Activated CD4-positive, alpha-beta T cell treated with anti-CD3 and anti-CD28 coated beads, Interleukin-2, amount 50 U/mL, for 16 hours (primary cell): ENCODE data around the gene TAOK1.
A peak's percentile ranks its signal among the peaks of the same experiment; 100 is the strongest.

ENCODE experiments used
- DNase-seq: peaks from one replicate; pipeline ENCODE4 v3.0.0-alpha.2; 2020

The TAOK1 gene

GRCh38 chr17:29586676-29587469 is 196.7 kb downstream of the TAOK1 start:
- no peak for DNase-seq

DNA sequence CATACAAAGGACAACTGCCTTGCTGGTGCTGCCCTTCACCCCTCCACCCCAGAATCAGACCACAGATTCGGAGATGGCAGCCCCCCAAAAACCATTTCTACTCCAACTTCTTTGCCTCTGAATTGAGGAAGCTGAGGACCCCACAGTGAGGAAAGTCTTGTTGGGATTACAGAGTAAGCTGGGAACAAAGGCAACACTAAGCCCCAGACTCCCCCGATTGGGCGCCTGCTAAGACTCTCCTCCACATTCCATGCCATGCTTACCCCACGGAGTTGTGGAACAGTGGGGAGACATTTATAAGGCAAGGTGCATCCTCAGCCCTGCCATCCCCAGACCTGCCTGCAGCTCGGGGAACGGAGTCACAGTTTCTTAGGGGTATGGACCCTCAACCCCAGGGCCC is 197.4 kb downstream of the TAOK1 start:
- no peak for DNase-seq

DNA sequence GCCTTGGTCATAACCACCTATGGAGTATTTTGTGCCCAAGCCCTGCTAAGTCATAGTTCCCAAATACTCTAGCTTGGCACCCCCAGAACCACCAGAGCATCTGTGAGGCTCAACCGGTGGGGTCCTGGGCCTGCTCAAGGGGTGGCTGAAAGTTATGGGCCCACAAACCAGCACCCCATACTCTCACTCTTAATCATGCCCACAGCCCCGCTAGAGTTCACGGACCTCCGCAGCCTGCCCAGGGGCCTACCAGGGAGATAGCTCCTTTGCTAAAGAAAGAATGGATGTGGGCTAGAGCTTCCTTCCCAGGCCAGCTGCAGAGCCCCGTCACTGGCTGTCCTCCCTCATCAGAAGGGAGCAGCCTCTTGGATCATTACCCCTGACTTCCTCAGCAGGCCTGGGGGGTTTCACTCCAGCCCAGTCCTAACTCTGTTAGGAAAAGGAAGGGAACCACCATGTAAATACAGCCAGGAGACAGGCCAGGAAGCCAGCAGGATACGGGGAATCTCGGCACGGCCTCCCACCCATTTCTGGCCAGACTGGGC is 197.9 kb downstream of the TAOK1 start:
- DNase-seq = no peak

GRCh38 chr17:29588562-29589411 is 198.6 kb downstream of the TAOK1 start:
- peak; percentile 51 for DNase-seq

GRCh38 chr17:29589524-29590410 is 199.6 kb downstream of the TAOK1 start, which contains the start of gene GIT1:
GIT1 (minus strand) TSS chr17:29589648; CDS start chr17:29589378, 270 bp downstream.
- peak; percentile 85 for DNase-seq

DNA sequence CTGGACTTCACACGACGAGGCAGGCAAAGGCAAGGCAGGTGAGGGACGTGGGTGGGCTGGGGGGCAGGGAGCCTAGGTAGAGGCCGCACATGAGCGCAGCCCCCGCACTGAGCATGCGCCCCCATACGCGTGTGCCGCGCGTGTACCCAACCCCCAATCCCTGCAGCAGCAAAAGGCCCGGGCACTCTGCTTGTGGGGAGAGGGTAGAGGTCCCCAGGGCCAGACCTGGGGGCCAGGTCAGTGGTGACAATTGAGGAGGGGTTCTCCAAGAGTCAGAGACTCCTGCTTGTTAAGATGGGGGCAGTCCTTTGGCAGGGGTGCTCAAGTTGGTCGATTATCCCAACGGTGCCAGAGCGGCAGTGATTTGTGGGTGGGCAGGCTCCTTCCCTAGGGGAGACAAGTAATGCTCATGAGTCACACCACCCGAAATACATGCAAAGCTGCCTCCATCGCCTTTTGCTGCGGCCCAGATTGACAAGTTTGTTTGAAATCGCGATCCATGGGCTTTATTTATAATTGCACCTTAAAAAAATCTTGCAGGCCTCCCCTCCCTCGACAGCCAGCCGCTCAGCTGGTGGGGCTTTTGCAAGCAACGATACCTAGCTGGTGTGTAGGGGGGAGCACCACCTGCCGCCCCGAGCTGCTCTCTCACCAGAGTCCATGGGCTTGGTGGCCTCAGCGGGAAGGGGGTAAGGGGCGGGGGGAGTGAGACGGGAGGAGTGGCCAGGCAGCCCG is 200.4 kb downstream of the TAOK1 start:
- DNase-seq = peak; percentile 21

DNA sequence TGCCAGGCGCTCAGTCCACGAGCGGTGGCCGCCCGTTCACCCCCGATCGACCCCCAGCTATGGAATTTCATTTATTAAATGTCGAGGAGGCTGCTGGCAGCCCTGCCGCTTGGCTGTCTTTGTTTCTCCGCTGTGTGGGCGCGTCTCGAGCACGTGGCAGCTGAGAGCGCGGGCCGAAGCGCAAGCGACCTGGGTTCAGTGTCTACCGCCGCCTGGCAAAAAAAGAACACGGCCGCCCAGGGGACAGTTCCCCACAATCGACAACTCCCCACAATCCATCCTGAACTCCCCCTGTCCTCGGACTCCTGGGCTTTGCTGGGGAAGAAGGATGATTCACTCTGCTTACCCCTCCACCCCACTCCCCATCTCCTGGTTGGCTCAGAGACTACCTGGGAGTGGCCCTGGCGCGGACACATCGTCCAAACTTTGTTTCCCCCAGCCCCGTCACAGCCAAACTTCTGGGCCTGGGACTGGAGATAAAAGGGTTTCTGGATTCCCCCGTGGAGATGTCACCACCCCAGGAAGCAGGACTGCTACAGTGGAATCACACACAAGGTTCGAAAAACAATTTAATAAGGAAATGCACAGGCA is 201.1 kb downstream of the TAOK1 start:
- peak; percentile 35 for DNase-seq

DNA sequence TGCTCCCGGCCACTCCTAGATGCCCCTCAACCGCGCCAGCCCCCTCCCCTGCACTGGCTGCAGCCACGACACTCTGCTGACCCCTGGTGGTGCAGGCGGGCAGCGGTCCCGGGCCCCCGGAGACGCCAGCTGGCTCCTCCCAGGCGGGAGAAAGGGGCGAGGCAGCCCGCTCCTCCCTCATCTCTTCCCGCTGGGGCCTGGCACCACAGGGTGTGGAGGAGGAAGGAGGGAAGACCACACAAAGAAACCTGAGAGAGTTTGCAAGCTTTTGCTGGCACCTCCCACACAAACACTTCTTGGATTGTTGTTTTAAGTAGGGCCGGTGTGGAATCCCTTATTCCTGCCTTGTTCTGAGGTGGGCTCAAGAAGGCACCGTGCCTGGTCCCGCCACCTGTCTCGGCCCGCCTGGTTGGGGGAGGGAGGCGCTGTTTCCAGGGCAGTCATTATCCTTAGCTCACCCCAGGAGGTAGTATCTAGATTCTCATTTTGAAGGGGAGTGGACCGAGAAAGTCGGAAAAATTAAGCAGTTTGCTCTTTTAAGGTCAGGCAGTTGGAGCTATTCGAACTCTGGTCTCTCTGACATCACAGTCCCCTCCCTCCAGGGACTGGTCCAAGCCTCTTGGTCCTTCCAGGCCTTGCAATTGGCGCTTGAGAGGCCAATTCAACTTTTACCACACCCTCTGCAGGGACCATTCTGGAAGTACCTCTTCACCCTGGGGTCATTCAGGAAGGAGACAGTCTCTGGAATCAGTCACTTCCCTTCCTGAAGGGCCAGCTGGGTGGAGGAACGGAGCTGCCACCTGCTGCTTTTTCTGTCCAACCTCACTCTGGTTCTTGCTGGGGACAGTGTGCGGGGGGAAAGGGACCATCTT is 201.8 kb downstream of the TAOK1 start:
- DNase-seq = peak; percentile 89

DNA sequence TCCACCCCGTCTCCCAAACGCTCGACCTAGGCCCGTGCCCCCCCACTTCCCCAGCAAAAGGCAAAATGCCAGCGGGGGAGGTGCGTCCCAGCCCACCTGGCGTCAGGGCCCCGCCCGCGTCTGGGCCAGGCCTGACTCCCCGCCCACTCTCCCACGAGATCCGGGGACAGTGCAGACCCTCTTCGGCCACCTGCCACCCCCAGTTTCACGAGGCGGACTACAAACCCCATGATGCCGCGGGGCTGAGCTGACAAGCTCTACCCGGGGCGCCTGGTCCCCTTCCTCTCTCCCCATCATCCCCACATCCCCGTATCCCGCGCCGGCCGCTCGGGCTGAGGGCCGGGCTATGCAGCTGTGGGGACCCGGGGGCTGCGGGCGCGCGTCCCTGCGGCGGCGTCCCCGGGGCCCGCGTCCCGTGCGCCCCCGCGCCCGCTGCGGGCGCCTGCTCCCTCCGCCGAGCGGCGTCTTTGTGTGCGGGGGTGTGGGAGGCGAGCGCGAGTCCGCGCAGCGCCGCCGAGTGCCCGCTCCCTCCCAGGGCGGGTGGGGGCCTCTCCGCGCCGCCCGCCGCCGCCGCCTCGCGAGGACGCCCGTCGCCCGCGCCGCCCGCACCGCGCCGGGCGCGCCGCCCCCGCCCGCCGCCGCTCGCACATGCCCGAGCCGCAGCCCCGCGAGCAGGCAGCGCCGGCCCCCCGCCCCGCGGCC is 202.8 kb downstream of the TAOK1 start, which contains the start of gene ANKRD13B:
ANKRD13B (plus strand) TSS at position 283 of the 702 bp plus-strand sequence. CDS start 490 bp downstream, outside the sequence.
- DNase-seq = peak; percentile 63

DNA sequence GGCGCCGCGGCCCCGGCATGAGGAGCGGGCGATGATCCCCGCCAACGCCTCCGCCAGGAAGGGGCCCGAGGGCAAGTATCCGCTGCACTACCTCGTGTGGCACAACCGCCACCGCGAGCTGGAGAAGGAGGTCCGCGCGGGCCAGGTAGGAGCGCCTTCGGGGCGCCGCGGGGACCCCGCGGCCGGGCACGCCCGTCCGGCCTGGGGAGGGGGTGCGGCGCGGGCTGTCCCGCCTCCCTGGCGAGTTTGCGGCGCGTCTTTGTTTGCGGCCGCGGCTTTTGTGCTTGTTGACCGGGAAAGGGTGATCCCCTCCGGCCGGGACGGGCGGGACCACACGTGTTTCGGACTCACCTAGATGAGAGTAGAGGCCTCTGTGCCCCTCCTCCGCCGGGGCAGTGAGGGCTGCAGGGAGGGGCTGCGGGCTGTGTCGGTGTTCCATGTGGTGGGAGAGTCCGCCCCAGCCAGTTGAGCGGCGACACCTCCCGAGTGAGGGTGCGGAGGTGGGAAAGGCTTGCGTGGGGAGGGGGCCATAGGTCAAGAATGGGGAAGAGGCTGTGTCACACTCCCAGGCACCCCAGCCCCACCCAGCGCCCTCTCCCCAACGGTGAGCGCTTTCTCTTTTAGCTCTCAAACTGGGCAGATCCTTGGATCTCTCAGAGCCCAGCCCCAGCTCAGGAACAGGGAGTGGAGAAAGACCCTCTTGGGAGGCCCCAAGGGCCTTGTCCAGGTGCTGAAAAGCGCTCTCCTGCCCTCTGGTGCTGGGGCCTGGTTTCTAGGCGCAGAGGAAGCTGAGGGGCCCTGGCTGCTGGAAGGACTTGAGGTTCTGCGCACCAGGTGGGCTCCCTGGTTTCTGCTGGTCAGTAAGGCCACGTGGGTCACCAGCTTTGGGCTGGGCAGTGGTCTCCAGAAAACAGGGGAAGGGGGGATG is 203.7 kb downstream of the TAOK1 start:
- no peak for DNase-seq

GRCh38 chr17:29594519-29595090 is 204.4 kb downstream of the TAOK1 start:
- DNase-seq = no peak

DNA sequence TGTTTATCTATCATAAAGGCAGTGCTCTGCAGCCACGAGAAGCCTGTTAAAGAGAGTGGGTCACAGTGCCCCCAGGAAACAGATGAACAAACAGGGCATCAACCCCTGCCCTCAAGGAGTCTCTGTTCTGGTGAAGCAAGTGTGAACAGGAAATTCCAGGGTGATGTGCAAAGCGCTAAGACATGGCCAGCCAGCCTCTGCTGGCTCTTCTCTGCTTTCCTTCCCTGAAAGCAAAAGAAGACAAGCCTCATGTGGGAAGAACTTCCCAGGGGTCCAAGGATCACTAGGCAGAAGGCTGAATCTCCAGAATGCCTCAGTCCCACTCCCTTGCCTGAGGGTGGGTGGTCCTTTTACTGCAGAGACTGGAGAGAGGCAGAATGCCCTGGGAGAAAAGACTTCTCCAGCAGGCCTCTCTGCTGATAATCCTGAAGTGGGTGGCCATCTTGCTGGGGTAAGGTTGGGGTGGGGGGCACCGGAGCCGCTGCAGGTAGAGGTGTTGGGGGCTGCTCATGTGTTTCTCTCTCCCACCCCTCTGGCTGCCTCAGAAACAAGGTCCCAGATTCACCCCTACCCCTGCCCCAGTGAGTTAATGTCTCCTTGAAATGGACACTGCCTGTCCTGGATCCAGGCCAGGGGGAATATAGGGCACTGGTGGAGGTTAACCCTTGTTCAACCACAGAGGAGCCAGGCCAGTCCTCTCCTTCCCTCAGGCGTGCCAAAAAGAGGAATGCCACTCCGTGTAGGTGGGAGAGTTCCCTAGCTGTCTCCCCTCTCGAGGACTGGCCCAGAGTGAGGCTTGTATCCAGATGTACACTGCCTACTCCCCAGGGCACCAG is 205.2 kb downstream of the TAOK1 start:
- DNase-seq = no peak

GRCh38 chr17:29595943-29596774 is 206.0 kb downstream of the TAOK1 start:
- DNase-seq = no peak

DNA sequence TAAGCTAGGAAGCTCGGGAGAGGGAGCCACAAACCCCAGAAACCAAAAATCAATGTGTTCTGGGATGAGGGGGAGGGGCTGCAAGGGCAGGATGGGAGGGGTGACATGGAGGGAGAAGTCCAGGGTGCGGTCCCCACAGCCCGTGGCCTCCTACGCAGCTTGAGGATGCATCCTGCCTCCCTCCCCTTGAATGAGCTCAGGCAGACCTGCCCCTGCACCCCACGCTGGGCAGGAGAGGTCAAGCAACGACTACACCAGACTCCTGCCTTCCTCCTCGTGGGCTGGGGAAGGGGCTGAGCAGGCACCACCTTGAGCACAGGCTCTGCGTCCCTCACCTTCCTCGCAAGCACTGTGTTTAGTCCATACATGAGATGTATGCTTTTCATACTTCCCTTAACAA is 206.6 kb downstream of the TAOK1 start:
- DNase-seq = no peak

DNA sequence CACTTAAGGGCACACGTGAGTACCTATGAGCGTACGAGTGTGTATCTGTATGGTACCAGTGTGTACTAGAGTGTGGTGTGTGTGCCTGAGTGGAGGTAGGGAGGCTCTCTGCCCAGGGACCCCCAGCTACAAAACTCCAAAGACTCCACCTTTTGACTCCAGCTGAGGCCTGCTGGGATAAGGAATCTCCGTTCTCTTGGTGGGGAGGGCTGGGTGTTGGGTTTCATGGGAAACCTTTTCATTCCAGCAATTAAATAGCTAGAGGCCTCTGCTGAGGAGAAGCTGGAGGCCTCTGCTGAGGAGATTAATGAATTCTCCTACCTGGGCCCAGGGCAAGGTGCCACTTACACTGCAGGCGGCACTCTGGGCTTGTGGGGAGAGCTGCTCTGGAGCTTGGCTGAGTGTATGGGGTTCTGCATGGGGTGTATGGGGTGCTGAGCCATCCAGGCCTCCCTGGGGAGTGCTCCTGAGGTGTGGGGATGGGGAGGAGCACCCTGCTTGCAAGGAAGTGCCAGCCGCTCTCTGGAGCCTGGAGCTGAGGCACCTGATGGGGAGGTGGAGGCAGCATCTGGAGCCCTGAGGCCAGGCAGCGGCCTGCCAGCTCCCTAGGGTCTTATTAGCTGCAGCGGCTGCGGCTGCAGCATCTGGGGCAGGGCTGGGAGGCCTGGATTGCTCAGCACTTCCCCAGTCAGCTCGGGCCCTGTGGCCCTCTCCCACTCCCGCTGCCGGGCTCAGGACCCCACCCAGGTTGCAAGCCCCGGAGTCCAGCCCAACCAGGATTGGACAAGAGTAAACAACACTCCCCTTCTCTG is 207.4 kb downstream of the TAOK1 start:
- no peak for DNase-seq
